AG09319 (cell line): Measurements from ENCODE around the gene ARPC5.

Source experiments
- DNase-seq: peaks from one replicate; pipeline ENCODE4 v3.0.0-alpha.2; 2010; ENCODE audit warnings: low read depth; ENCODE audit errors: extremely low read depth
- CTCF ChIP-seq: IDR thresholded peaks from 2 replicates; pipeline ENCODE4 v1.5.1; 2011; ENCODE audit warnings: low read depth, mild to moderate bottlenecking, inconsistent platforms, low read length, moderate library complexity

ARPC5 gene

DNA sequence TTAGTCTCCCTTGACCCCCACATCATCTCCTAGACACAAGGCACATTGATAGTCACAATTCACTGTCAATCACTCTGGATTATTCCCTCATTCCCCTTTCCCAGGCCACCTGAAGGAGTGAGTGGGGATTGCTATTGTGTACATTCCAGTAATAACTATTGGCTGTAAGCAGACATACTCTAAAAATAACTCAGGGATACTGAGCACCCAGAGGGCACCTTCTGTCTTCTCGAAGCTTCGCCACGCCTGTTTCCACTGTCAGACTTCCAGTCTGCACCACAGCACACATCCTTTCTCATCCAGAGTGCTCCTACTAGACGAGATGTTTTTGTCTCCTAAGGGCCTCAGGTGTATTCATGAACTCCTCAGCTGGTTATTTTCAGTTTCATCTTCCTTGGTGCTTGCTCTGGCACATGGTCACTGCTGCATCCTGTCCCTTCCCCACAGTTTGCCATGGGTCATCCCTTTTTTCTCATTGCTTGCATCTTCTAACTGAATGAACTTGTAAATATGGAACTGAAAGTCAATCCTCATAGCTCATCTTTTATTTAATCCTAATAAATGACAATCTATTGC lies 18.4 kb upstream of the ARPC5 start:
- no peak for TF ChIP-seq CTCF

DNA sequence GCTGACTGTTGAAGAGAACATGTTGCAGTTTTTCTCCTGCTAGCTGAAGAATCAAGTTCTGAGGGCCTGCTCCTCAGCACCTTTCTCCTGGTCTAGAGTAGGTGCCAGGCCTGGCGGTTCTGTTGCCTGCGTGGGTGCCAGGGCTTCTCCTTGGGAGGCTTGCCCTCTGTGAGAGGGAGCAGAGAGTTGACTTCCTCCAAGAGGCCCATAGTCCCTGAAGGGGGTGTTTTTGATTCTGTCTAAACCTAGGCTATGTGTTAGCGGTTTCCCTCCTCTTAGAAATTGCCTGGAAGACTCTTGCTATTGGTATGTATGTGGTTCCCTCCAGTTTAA lies 17.8 kb upstream of the ARPC5 start:
- TF ChIP-seq CTCF, result no peak
- no peak for DNase-seq

More for the DNA sequence above, 18.4 kb upstream of the ARPC5 start:
- no peak for DNase-seq

DNA sequence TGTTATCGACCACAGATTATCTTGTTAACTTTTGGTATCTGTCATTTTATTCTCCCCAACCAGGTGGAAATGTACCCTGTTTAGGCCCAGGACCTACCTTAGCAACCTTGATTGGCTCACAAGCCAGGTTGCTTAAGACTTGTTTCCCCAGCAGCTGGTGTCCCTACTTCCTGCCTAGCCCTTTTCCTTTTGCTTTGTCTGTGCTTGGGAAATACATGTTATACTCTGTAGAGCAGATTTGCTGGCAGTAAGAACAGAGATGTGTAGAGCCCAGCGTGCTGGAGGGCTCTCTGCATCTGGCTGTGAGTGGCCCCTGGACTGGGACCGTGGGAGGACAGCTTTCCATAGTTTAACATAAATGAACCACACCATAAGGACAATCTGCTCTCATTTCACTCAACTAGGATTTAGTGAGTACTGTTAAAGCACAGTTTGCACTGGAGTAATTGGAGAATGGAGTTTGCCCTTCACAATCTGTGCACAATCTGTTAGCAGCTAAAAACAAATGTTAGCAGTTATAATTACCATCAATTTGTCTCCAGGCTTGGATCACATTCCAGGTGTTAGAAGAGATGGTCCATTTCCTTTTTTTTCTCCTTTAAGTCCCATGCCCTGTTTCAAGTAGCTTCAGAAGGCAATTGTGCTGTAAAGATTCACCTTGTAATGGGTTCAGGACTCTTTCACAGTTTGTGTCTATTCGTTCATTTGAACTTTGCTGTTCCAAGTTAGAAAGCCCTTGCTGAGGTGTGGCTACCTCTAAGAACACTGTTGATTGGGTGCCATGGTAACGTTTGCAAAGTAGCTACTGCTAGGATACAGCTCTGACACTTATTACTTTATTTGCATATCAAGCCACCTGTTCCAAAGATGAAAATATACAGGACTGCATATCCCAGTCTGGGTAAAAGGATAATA lies 17.2 kb upstream of the ARPC5 start, which contains the start of gene APOBEC4:
Gene APOBEC4 (minus strand): TSS at position 770 of the 915 bp plus-strand sequence. CDS start 4,535 bp downstream, outside the sequence.
- TF ChIP-seq CTCF, result no peak
- DNase-seq, result no peak

DNA sequence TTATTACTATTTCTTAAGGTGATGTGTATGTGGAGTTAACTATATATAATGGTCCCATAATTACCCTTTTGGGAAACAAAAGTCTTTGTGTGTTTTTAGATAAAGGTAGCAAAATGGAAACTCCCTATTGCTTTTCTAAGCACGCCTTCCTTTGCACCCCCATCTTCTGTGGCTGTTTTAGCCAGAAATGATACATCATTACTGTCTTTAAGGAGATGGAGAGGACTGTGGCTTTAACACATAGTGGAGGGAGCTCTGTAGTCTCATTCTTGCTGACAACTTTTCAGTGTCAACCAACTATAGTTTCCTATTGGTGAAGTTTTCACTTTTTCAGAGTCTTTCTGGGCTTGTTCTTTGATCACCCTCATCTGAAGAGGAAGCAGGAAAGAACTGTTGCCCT lies 16.5 kb upstream of the ARPC5 start:
- TF ChIP-seq CTCF, result no peak
- DNase-seq, result no peak

DNA sequence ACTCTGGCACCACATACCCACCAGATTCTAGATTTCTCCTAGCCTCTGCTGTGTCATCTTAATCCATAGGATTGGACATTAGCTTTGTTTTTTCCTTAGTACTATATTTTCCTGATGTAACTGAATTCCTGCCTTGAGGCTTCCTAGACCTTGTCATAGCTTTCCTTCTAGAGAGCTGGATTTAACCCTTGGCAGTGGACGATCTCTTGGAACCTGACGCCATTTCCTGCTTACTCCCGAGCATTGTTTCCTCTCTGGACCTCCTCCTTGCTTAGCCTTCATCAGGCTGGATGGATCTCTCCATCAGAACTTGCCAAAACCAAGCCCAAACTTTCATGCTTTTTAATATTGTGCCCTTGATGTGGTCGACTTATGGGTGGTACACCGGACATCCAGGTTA lies 16.0 kb upstream of the ARPC5 start:
- no peak for TF ChIP-seq CTCF
- no peak for DNase-seq

- TF ChIP-seq CTCF, result no peak
These were observed 12.5 kb upstream of the ARPC5 start for GRCh38 chr1:183648042-183648441.

GRCh38 chr1:183646776-183647175 lies 11.2 kb upstream of the ARPC5 start:
- no peak for TF ChIP-seq CTCF
- DNase-seq, result no peak

More at GRCh38 chr1:183648042-183648441, 12.5 kb upstream of the ARPC5 start:
- DNase-seq, result no peak
